AG09319 (cell line): Measurements from ENCODE around the gene GCLC.

Experiments used
- DNase-seq: peaks from one replicate; pipeline ENCODE4 v3.0.0-alpha.2; 2010; ENCODE audit warnings: low read depth; ENCODE audit errors: extremely low read depth
- TF ChIP-seq, protein P1 (sequence below): IDR thresholded peaks from 2 replicates; pipeline ENCODE4 v1.5.1; 2011; ENCODE audit warnings: low read depth, mild to moderate bottlenecking, inconsistent platforms, low read length, moderate library complexity

GCLC gene

DNA sequence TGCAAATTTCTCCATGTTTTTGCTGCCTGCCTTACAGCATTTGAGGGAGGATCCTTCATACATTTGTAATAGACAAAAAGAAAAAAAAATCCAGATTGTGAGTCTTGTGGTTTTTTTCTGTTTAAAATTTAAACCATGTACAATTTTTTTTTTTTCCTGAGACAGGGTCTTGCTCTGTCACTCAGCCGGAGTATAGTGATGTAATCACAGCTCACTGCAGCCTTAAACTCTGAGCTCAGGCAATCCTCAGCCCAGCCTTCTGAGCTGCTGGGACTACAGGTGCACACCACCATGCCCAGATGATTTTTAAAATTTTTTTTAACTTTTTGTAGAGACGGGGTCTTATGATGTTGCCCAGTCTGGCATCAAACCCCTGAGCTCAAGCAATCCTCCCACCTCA, 97.0 kb downstream of the GCLC start:
- TF ChIP-seq, protein P1, sequence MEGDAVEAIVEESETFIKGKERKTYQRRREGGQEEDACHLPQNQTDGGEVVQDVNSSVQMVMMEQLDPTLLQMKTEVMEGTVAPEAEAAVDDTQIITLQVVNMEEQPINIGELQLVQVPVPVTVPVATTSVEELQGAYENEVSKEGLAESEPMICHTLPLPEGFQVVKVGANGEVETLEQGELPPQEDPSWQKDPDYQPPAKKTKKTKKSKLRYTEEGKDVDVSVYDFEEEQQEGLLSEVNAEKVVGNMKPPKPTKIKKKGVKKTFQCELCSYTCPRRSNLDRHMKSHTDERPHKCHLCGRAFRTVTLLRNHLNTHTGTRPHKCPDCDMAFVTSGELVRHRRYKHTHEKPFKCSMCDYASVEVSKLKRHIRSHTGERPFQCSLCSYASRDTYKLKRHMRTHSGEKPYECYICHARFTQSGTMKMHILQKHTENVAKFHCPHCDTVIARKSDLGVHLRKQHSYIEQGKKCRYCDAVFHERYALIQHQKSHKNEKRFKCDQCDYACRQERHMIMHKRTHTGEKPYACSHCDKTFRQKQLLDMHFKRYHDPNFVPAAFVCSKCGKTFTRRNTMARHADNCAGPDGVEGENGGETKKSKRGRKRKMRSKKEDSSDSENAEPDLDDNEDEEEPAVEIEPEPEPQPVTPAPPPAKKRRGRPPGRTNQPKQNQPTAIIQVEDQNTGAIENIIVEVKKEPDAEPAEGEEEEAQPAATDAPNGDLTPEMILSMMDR: no peak
- DNase-seq: no peak
